ENCODE data around the gene GAREM1. TPM values are rescaled to one million over a fixed set of nuclear protein-coding genes. Genes with fewer than 3 reads are reported as not detected.
A peak's percentile ranks its signal among the peaks of the same experiment; 100 is the strongest.

GAREM1 gene
- total and polyA plus RNA-seq, 2 donors (not counting 3 experiments of a cell fraction or from before 2014, with no cell fraction given): 0.69 to 1.0 TPM

DNA sequence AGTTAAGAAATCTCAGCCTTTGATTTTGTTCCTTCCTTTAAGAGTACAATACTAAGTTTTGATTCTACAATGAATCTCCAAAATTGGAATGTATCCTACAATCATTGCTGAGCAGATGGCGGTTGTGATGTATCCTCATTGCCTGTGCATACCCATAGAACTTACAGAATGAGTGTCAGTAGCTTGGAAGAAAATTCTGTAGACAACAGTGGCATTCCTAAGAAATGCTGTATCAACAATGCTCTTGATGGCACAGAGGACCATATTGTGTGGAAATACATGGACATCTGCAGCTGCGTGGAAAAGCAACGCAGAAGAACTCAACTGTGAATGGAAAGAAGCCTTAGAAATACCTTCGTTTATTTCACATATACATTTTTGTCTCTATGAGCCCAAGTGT is 30.2 kb downstream of the GAREM1 start:
- TF ChIP-seq, protein P1, sequence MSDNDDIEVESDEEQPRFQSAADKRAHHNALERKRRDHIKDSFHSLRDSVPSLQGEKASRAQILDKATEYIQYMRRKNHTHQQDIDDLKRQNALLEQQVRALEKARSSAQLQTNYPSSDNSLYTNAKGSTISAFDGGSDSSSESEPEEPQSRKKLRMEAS (IDR thresholded peaks at IDR 0.05; ENCODE audit: insufficient read depth, insufficient read length): no peak
- TF ChIP-seq JUN (IDR thresholded peaks at IDR 0.05; ENCODE audit: borderline replicate concordance, insufficient read depth, insufficient read length, low read depth) (no peak), POLR2AphosphoS5 (IDR thresholded peaks at IDR 0.05; ENCODE audit: insufficient read depth, low read depth, low read length) (no peak), EZH2 (IDR thresholded peaks at IDR 0.05; ENCODE audit: borderline replicate concordance, low read depth, low read length, severe bottlenecking) (no peak), GATA2 (IDR thresholded peaks at IDR 0.05; ENCODE audit: insufficient read depth, insufficient read length, low read depth, low read length) (no peak)
- Histone ChIP-seq H3K36me3 (ENCODE audit: control insufficient read depth in 2 of 2, extremely low read depth in 1 of 2, insufficient read depth in 2 of 2, low read length in 2 of 2) (no peaks in the 10 kb centered on the region), H3K27ac (ENCODE audit: insufficient read depth, low read depth, low read length) (no peak overlapping the region), H4K20me1 (replicated peaks; ENCODE audit: control insufficient read depth, extremely low read depth, insufficient read depth, low read length) (no peaks in the 10 kb centered on the region), H3K9me3 (replicated peaks; ENCODE audit: control insufficient read depth, insufficient read depth, low read length) (no peaks in the 10 kb centered on the region), H3K9me1 (replicated peaks; ENCODE audit: control insufficient read depth, extremely low read depth, insufficient read depth, low read length) (no peaks in the 10 kb centered on the region), H3K79me2 (ENCODE audit: control insufficient read depth, insufficient read depth, low read length) (no peaks in the 10 kb centered on the region), H3K27me3 (ENCODE audit: control insufficient read depth in 2 of 2, insufficient read depth in 2 of 2, low read length in 2 of 2) (no peaks in the 10 kb centered on the region), H3K4me1 (ENCODE audit: control insufficient read depth, extremely low read depth, insufficient read depth, low read length) (no peaks in the 10 kb centered on the region), H2AFZ (ENCODE audit: low read depth, low read length) (no peak overlapping the region), H3K4me3 (replicated peaks in 1 of 3; ENCODE audit: insufficient read depth in 1 of 3, low read depth in 1 of 3, low read length in 3 of 3) (no peak overlapping the region), H3K4me2 (ENCODE audit: insufficient read depth, low read length) (no peak overlapping the region), H3K9ac (replicated peaks; ENCODE audit: extremely low read depth, insufficient read depth, low read length) (no peak overlapping the region)
- FAIRE-seq (no peak), DNase-seq (ENCODE audit: low read depth, low spot score) (no peak)
- dilution Hi-C loops (cut with MboI; ENCODE audit: extremely low pct_ligation_motif_present, low sequenced_read_pairs): no loop called here
- ChIA-PET CTCF (interaction anchor here (0.8 to 1.6 kb wide), 4 partner anchors 18 to 57 kb away, joined by 3 to 16 read pairs (median 3); partner anchors contain the start of gene GAREM1), POLR2A (no interaction called here)
- BruUV-seq (replicated peaks): no TSS peak
- intact Hi-C loops (cut with micrococcal nuclease): no loop called here

DNA sequence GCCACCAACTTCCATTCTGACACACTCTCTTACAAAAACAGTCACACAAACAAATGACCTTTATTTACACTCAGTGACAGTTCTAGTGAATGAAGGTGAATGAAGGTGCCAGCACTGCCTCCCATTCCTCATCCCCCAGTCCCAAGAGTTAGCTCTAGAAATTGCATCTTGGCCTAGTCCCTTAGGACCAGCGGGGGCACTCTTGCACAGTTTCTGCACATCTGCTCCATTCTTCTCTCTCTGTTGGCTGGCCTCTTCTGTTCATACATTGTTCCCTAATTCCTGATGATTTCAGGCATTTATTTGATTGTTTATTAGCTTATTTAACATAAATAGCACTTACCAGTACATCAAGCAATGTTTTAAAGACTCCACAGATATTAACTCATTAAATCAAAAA is 30.9 kb downstream of the GAREM1 start:
- Histone ChIP-seq H3K79me2 (ENCODE audit: control insufficient read depth, insufficient read depth, low read length) (no peaks in the 10 kb centered on the region), H3K4me2 (ENCODE audit: insufficient read depth, low read length) (no peak overlapping the region), H3K36me3 (ENCODE audit: control insufficient read depth in 2 of 2, extremely low read depth in 1 of 2, insufficient read depth in 2 of 2, low read length in 2 of 2) (no peaks in the 10 kb centered on the region), H3K27ac (ENCODE audit: insufficient read depth, low read depth, low read length) (no peak overlapping the region), H3K27me3 (ENCODE audit: control insufficient read depth in 2 of 2, insufficient read depth in 2 of 2, low read length in 2 of 2) (no peaks in the 10 kb centered on the region), H3K4me3 (replicated peaks in 1 of 3; ENCODE audit: insufficient read depth in 1 of 3, low read depth in 1 of 3, low read length in 3 of 3) (no peak overlapping the region), H3K9me1 (replicated peaks; ENCODE audit: control insufficient read depth, extremely low read depth, insufficient read depth, low read length) (no peaks in the 10 kb centered on the region), H3K4me1 (ENCODE audit: control insufficient read depth, extremely low read depth, insufficient read depth, low read length) (no peaks in the 10 kb centered on the region), H3K9ac (replicated peaks; ENCODE audit: extremely low read depth, insufficient read depth, low read length) (no peak overlapping the region), H2AFZ (ENCODE audit: low read depth, low read length) (no peak overlapping the region), H4K20me1 (replicated peaks; ENCODE audit: control insufficient read depth, extremely low read depth, insufficient read depth, low read length) (no peaks in the 10 kb centered on the region), H3K9me3 (replicated peaks; ENCODE audit: control insufficient read depth, insufficient read depth, low read length) (no peaks in the 10 kb centered on the region)
- no TSS peak for BruUV-seq (replicated peaks)
- CTCF ChIA-PET: interaction anchor here (1.0 to 1.6 kb wide), 5 partner anchors 13 to 150 kb away, joined by 3 to 16 read pairs (median 3); partner anchors contain the start of gene GAREM1
- DNase-seq (ENCODE audit: low read depth, low spot score): peak; percentile 9
- dilution Hi-C loops (cut with MboI; ENCODE audit: extremely low pct_ligation_motif_present, low sequenced_read_pairs): no loop called here
- FAIRE-seq: peak; percentile 40
- POLR2A ChIA-PET: no interaction called here
- intact Hi-C loops (cut with micrococcal nuclease): no loop called here
- TF ChIP-seq, protein P2, sequence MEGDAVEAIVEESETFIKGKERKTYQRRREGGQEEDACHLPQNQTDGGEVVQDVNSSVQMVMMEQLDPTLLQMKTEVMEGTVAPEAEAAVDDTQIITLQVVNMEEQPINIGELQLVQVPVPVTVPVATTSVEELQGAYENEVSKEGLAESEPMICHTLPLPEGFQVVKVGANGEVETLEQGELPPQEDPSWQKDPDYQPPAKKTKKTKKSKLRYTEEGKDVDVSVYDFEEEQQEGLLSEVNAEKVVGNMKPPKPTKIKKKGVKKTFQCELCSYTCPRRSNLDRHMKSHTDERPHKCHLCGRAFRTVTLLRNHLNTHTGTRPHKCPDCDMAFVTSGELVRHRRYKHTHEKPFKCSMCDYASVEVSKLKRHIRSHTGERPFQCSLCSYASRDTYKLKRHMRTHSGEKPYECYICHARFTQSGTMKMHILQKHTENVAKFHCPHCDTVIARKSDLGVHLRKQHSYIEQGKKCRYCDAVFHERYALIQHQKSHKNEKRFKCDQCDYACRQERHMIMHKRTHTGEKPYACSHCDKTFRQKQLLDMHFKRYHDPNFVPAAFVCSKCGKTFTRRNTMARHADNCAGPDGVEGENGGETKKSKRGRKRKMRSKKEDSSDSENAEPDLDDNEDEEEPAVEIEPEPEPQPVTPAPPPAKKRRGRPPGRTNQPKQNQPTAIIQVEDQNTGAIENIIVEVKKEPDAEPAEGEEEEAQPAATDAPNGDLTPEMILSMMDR (IDR thresholded peaks at IDR 0.05; ENCODE audit: extremely low read depth in 1 of 2, insufficient read depth in 1 of 2, low read depth in 1 of 2, low read length in 2 of 2): peak; percentile 23 to 34
- TF ChIP-seq GATA2 (IDR thresholded peaks at IDR 0.05; ENCODE audit: insufficient read depth, insufficient read length, low read depth, low read length): no peak

All from endothelial cell of umbilical vein (primary cell).